Measurements from ENCODE around the gene ZNF576. TPM values are rescaled to one million over a fixed set of nuclear protein-coding genes. Genes with fewer than 3 reads are reported as not detected.
"Not testable (repeated sequence)": the region's sequence is repeated elsewhere in the genome, so short reads cannot be mapped to it uniquely, and the experiment has no call there.

Gene ZNF576
- total and polyA plus RNA-seq, 4 donors: 11.4 to 15.7 (median 13.3) TPM

- intact Hi-C loops (cut with DNase I); H3K27me3 ChIP-seq (ENCODE audit: control insufficient read depth in 1 of 2, insufficient read depth in 2 of 2, low read length in 1 of 2); H3K36me3 ChIP-seq (ENCODE audit: control insufficient read depth in 1 of 2, insufficient read depth in 2 of 2, low read length in 1 of 2); DNase-seq; H3K4me3 ChIP-seq (ENCODE audit: low read length in 2 of 2); H3K27ac ChIP-seq (ENCODE audit: low read depth in 1 of 2, low read length in 2 of 2); H3K4me1 ChIP-seq (ENCODE audit: control insufficient read depth in 1 of 2, insufficient read depth in 2 of 2, low read length in 2 of 2); H3K9me3 ChIP-seq (ENCODE audit: control insufficient read depth, low read length); ATAC-seq (ENCODE audit: low FRiP score): not testable (repeated sequence)
- WGBS, 2 donors: 43 to 55% methylated on average over 2 of the region's 2 CpGs
Measured at GRCh38 chr19:43635561-43635940, 39.2 kb downstream of the ZNF576 start.

- 78 to 81% methylated on average over 14 of the region's 14 CpGs for WGBS, 2 donors
- H3K4me3 ChIP-seq (ENCODE audit: low read length in 2 of 2): no peak overlapping the region
- DNase-seq (no peak), ATAC-seq (ENCODE audit: low FRiP score) (no peak)
- no peak overlapping the region for H3K27ac ChIP-seq (ENCODE audit: low read depth in 1 of 2, low read length in 2 of 2)
- H3K9me3 ChIP-seq (ENCODE audit: control insufficient read depth, low read length): no peaks in the 10 kb centered on the region
- H3K27me3 ChIP-seq (ENCODE audit: control insufficient read depth in 1 of 2, insufficient read depth in 2 of 2, low read length in 1 of 2): no peaks in the 10 kb centered on the region
- H3K36me3 ChIP-seq (ENCODE audit: control insufficient read depth in 1 of 2, insufficient read depth in 2 of 2, low read length in 1 of 2): no peaks in the 10 kb centered on the region
- H3K4me1 ChIP-seq (ENCODE audit: control insufficient read depth in 1 of 2, insufficient read depth in 2 of 2, low read length in 2 of 2): no peaks in the 10 kb centered on the region
- intact Hi-C loops (cut with DNase I): no loop called here
Measured at GRCh38 chr19:43636121-43636683, 39.8 kb downstream of the ZNF576 start.

GRCh38 chr19:43638214-43638994 lies 42.0 kb downstream of the ZNF576 start:
- WGBS, 2 donors: 78 to 84% methylated on average over 13 of the region's 13 CpGs
- Histone ChIP-seq H3K27ac (ENCODE audit: low read depth in 1 of 2, low read length in 2 of 2) (no peak overlapping the region), H3K4me3 (ENCODE audit: low read length in 2 of 2) (no peak overlapping the region), H3K4me1 (ENCODE audit: control insufficient read depth in 1 of 2, insufficient read depth in 2 of 2, low read length in 2 of 2) (no peaks in the 10 kb centered on the region), H3K36me3 (ENCODE audit: control insufficient read depth in 1 of 2, insufficient read depth in 2 of 2, low read length in 1 of 2) (no peaks in the 10 kb centered on the region), H3K27me3 (ENCODE audit: control insufficient read depth in 1 of 2, insufficient read depth in 2 of 2, low read length in 1 of 2) (no peaks in the 10 kb centered on the region), H3K9me3 (ENCODE audit: control insufficient read depth, low read length) (no peaks in the 10 kb centered on the region)
- no peak for DNase-seq
- no peak for ATAC-seq (ENCODE audit: low FRiP score)
- intact Hi-C loops (cut with DNase I): no loop called here

GRCh38 chr19:43638995-43639518 lies 42.7 kb downstream of the ZNF576 start:
- Histone ChIP-seq H3K4me1 (ENCODE audit: control insufficient read depth in 1 of 2, insufficient read depth in 2 of 2, low read length in 2 of 2) (no peaks in the 10 kb centered on the region), H3K9me3 (ENCODE audit: control insufficient read depth, low read length) (no peaks in the 10 kb centered on the region), H3K36me3 (ENCODE audit: control insufficient read depth in 1 of 2, insufficient read depth in 2 of 2, low read length in 1 of 2) (no peaks in the 10 kb centered on the region), H3K4me3 (ENCODE audit: low read length in 2 of 2) (peak overlapping the region; percentile 46 to 63), H3K27ac (ENCODE audit: low read depth in 1 of 2, low read length in 2 of 2) (no peak overlapping the region), H3K27me3 (ENCODE audit: control insufficient read depth in 1 of 2, insufficient read depth in 2 of 2, low read length in 1 of 2) (no peaks in the 10 kb centered on the region)
- intact Hi-C loops (cut with DNase I): no loop called here
- DNase-seq: no peak
- 15 to 29% methylated on average over 7 to 18 of the region's 18 CpGs for WGBS, 2 donors
- no peak for ATAC-seq (ENCODE audit: low FRiP score)

- Histone ChIP-seq H3K27me3 (ENCODE audit: control insufficient read depth in 1 of 2, insufficient read depth in 2 of 2, low read length in 1 of 2) (no peaks in the 10 kb centered on the region), H3K9me3 (ENCODE audit: control insufficient read depth, low read length) (no peaks in the 10 kb centered on the region), H3K4me1 (ENCODE audit: control insufficient read depth in 1 of 2, insufficient read depth in 2 of 2, low read length in 2 of 2) (no peaks in the 10 kb centered on the region), H3K27ac (ENCODE audit: low read depth in 1 of 2, low read length in 2 of 2) (no peak within 1 kb of the TSS), H3K4me3 (ENCODE audit: low read length in 2 of 2) (peak within 1 kb of the TSS; percentile 46 to 63), H3K36me3 (ENCODE audit: control insufficient read depth in 1 of 2, insufficient read depth in 2 of 2, low read length in 1 of 2) (no peaks in the 10 kb centered on the region)
- DNase-seq (peak in 1 of 2 donors; percentile 79), ATAC-seq (ENCODE audit: low FRiP score) (peak; percentile 34)
- intact Hi-C loops (cut with DNase I): no loop called here
- WGBS, 2 donors: 1% methylated on average over 40 to 110 of the region's 110 CpGs
Measured at GRCh38 chr19:43639519-43640423, 43.4 kb downstream of the ZNF576 start, which contains the start of gene CADM4. Gene CADM4 (minus strand): TSS chr19:43639850. CDS start chr19:43639790, 60 bp downstream.

GRCh38 chr19:43640424-43640757 lies 44.0 kb downstream of the ZNF576 start:
- no peaks in the 10 kb centered on the region for H3K9me3 ChIP-seq (ENCODE audit: control insufficient read depth, low read length)
- DNase-seq (no peak), ATAC-seq (ENCODE audit: low FRiP score) (no peak)
- H3K27me3 ChIP-seq (ENCODE audit: control insufficient read depth in 1 of 2, insufficient read depth in 2 of 2, low read length in 1 of 2): no peaks in the 10 kb centered on the region
- intact Hi-C loops (cut with DNase I): no loop called here
- no peak overlapping the region for H3K27ac ChIP-seq (ENCODE audit: low read depth in 1 of 2, low read length in 2 of 2)
- no peaks in the 10 kb centered on the region for H3K36me3 ChIP-seq (ENCODE audit: control insufficient read depth in 1 of 2, insufficient read depth in 2 of 2, low read length in 1 of 2)
- no peak overlapping the region for H3K4me3 ChIP-seq (ENCODE audit: low read length in 2 of 2)
- 4 to 7% methylated on average over 5 to 9 of the region's 9 CpGs for WGBS, 2 donors
- no peaks in the 10 kb centered on the region for H3K4me1 ChIP-seq (ENCODE audit: control insufficient read depth in 1 of 2, insufficient read depth in 2 of 2, low read length in 2 of 2)

- Histone ChIP-seq H3K27ac (ENCODE audit: low read depth in 1 of 2, low read length in 2 of 2) (no peak overlapping the region), H3K9me3 (ENCODE audit: control insufficient read depth, low read length) (peaks cover 2% of the 10 kb centered on the region), H3K36me3 (ENCODE audit: control insufficient read depth in 1 of 2, insufficient read depth in 2 of 2, low read length in 1 of 2) (no peaks in the 10 kb centered on the region), H3K27me3 (ENCODE audit: control insufficient read depth in 1 of 2, insufficient read depth in 2 of 2, low read length in 1 of 2) (no peaks in the 10 kb centered on the region), H3K4me1 (ENCODE audit: control insufficient read depth in 1 of 2, insufficient read depth in 2 of 2, low read length in 2 of 2) (no peaks in the 10 kb centered on the region), H3K4me3 (ENCODE audit: low read length in 2 of 2) (no peak overlapping the region)
- intact Hi-C loops (cut with DNase I): no loop called here
- 68 to 69% methylated on average over 2 of the region's 2 CpGs for whole genome bisulfite sequencing, 2 donors
- DNase-seq (no peak), ATAC-seq (ENCODE audit: low FRiP score) (no peak)
Measured at GRCh38 chr19:43641333-43641732, 44.9 kb downstream of the ZNF576 start.

- intact Hi-C loops (cut with DNase I): no loop called here
- no peak for ATAC-seq (ENCODE audit: low FRiP score)
- Histone ChIP-seq H3K27ac (ENCODE audit: low read depth in 1 of 2, low read length in 2 of 2) (no peak overlapping the region), H3K4me3 (ENCODE audit: low read length in 2 of 2) (no peak overlapping the region), H3K36me3 (ENCODE audit: control insufficient read depth in 1 of 2, insufficient read depth in 2 of 2, low read length in 1 of 2) (no peaks in the 10 kb centered on the region), H3K4me1 (ENCODE audit: control insufficient read depth in 1 of 2, insufficient read depth in 2 of 2, low read length in 2 of 2) (no peaks in the 10 kb centered on the region), H3K9me3 (ENCODE audit: control insufficient read depth, low read length) (peaks cover 2% of the 10 kb centered on the region), H3K27me3 (ENCODE audit: control insufficient read depth in 1 of 2, insufficient read depth in 2 of 2, low read length in 1 of 2) (no peaks in the 10 kb centered on the region)
- WGBS, 2 donors: 54 to 75% methylated on average over 4 of the region's 4 CpGs
- no peak for DNase-seq
Measured at GRCh38 chr19:43642531-43642930, 46.1 kb downstream of the ZNF576 start.
